HG02884 (cell line): Measurements from ENCODE around the gene FOXA1.
"Not testable (repeated sequence)": the region's sequence is repeated elsewhere in the genome, so short reads cannot be mapped to it uniquely, and the experiment has no call there.

Experiments used
- ATAC-seq: cut with Tn5 transposase; IDR thresholded peaks from one replicate; pipeline ENCODE4 v1.9.1; 2021; ENCODE audit warnings: mild to moderate bottlenecking, moderate library complexity; ENCODE audit not compliant: unreplicated experiment

Gene FOXA1

GRCh38 chr14:37563189-37563588 lies 31.9 kb downstream of the FOXA1 start:
- no peak for ATAC-seq

GRCh38 chr14:37559386-37559785 lies 35.7 kb downstream of the FOXA1 start:
- ATAC-seq, result no peak

GRCh38 chr14:37558740-37559139 lies 36.3 kb downstream of the FOXA1 start:
- no peak for ATAC-seq

GRCh38 chr14:37555596-37555995 lies 39.5 kb downstream of the FOXA1 start:
- not testable (repeated sequence) for ATAC-seq

GRCh38 chr14:37553935-37554550 lies 41.0 kb downstream of the FOXA1 start:
- ATAC-seq, result no peak

GRCh38 chr14:37551119-37551518 lies 43.9 kb downstream of the FOXA1 start:
- no peak for ATAC-seq

GRCh38 chr14:37550511-37550910 lies 44.5 kb downstream of the FOXA1 start:
- ATAC-seq, result no peak

- ATAC-seq, result no peak
Measured at GRCh38 chr14:37546621-37547447, 48.2 kb downstream of the FOXA1 start.

GRCh38 chr14:37545174-37545573 lies 49.9 kb downstream of the FOXA1 start:
- no peak for ATAC-seq

- no peak for ATAC-seq
Measured at GRCh38 chr14:37544407-37544806, 50.6 kb downstream of the FOXA1 start.

GRCh38 chr14:37539992-37540391 lies 55.1 kb downstream of the FOXA1 start:
- ATAC-seq, result no peak
